K562 (cell line): ENCODE results near the gene TRANK1.

Source experiments
- CBFB ChIP-seq: sonication (generic); formaldehyde crosslinking; IDR thresholded peaks from 2 replicates; pipeline ENCODE4 v1.4.0; 2020; ENCODE audit warnings: mild to moderate bottlenecking, missing genetic modification reagents
- MCM3 ChIP-seq: fragments of 450-650 bp; IDR thresholded peaks from 2 replicates; pipeline ENCODE4 v1.6.1; 2016
- SMAD3 ChIP-seq: fragments of 450-650 bp; formaldehyde crosslinking; conservative IDR thresholded peaks from 2 replicates; pipeline ENCODE4 v1.4.0; 2020; ENCODE audit warnings: mild to moderate bottlenecking
- STAG1 ChIP-seq: sonication (generic); formaldehyde crosslinking; IDR thresholded peaks from 2 replicates; pipeline ENCODE4 v1.5.0; 2020; ENCODE audit warnings: missing genetic modification reagents, borderline replicate concordance
- ZFX ChIP-seq: sonication (generic); formaldehyde crosslinking; IDR thresholded peaks from 2 replicates; pipeline ENCODE4 v1.8.0; 2022; ENCODE audit warnings: mild to moderate bottlenecking, missing genetic modification reagents, moderate library complexity

DNA sequence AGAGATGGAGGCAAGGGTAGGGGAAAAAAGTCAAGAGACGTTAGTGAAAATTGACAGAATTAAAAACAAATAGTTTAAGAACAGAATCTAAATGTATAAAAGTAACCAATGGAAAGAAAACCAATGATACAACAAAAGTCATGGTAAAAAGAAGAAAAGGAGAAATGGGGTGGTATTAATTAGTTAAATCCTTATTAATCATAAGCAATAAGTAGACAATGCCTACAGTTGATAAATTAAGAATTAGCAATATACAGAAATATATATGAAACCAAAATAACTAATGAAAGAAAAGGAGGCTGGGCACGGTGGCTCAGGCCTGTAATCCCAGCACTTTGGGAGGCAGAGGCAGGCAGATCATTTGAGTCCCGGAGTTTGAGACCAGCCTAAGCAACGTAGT, 24.2 kb upstream of the TRANK1 start:
- TF ChIP-seq SMAD3 (CRISPR knock-in tag) (no peak), CBFB (no peak), MCM3 (no peak), STAG1 (no peak), ZFX (CRISPR knock-in tag) (no peak)
